Jurkat, Clone E6-1 (cell line): ENCODE results near the gene SMARCA4.

Source experiments
- DNase-seq: peaks from one replicate; pipeline ENCODE4 v3.0.0-alpha.2; 2011; ENCODE audit warnings: low read depth, low spot score
- H3K4me3 ChIP-seq: 2 replicates; pipeline ENCODE4 v1.5.1; 2011; ENCODE audit warnings: mild to moderate bottlenecking, low read length, control low read depth, moderate library complexity

The SMARCA4 gene

GRCh38 chr19:11023016-11023415, 62.2 kb downstream of the SMARCA4 start:
- peak overlapping the region; percentile 13; the same call in 1 of the 2 replicates for H3K4me3 ChIP-seq
- no peak for DNase-seq

GRCh38 chr19:11023710-11024109, 62.9 kb downstream of the SMARCA4 start:
- peak; percentile 79 for DNase-seq
- peak overlapping the region; percentile 8; the same call in 1 of the 2 replicates for H3K4me3 ChIP-seq

GRCh38 chr19:11024259-11024658, 63.4 kb downstream of the SMARCA4 start:
- no peak for DNase-seq
- H3K4me3 ChIP-seq, result no peak overlapping the region

- H3K4me3 ChIP-seq, result no peak overlapping the region
- no peak for DNase-seq
Observed at GRCh38 chr19:11025006-11025405, 64.2 kb downstream of the SMARCA4 start.

GRCh38 chr19:11025445-11025844, 64.6 kb downstream of the SMARCA4 start:
- no peak for DNase-seq
- H3K4me3 ChIP-seq, result no peak overlapping the region

GRCh38 chr19:11025997-11026396, 65.2 kb downstream of the SMARCA4 start:
- no peak for DNase-seq
- H3K4me3 ChIP-seq, result no peak overlapping the region

GRCh38 chr19:11027381-11027780, 66.6 kb downstream of the SMARCA4 start:
- DNase-seq, result no peak

GRCh38 chr19:11028146-11028545, 67.3 kb downstream of the SMARCA4 start:
- no peak overlapping the region for H3K4me3 ChIP-seq
- DNase-seq, result no peak

More at GRCh38 chr19:11027381-11027780, 66.6 kb downstream of the SMARCA4 start:
- no peak overlapping the region for H3K4me3 ChIP-seq

- DNase-seq, result no peak
Observed at GRCh38 chr19:11031421-11032070, 70.7 kb downstream of the SMARCA4 start.

GRCh38 chr19:11033251-11033650, 72.4 kb downstream of the SMARCA4 start:
- H3K4me3 ChIP-seq, result no peak overlapping the region
- DNase-seq, result no peak

More at GRCh38 chr19:11031421-11032070, 70.7 kb downstream of the SMARCA4 start:
- no peak overlapping the region for H3K4me3 ChIP-seq

- H3K4me3 ChIP-seq, result no peak overlapping the region
- no peak for DNase-seq
Observed at GRCh38 chr19:11033763-11034162, 72.9 kb downstream of the SMARCA4 start.

GRCh38 chr19:11034449-11035213, 73.8 kb downstream of the SMARCA4 start:
- no peak overlapping the region for H3K4me3 ChIP-seq

GRCh38 chr19:11035441-11036377, 74.9 kb downstream of the SMARCA4 start:
- DNase-seq, result peak; percentile 79
- H3K4me3 ChIP-seq, result no peak overlapping the region

More at GRCh38 chr19:11034449-11035213, 73.8 kb downstream of the SMARCA4 start:
- DNase-seq, result no peak

GRCh38 chr19:11038511-11038910, 77.7 kb downstream of the SMARCA4 start:
- H3K4me3 ChIP-seq, result no peak overlapping the region
- DNase-seq, result no peak

- no peak for DNase-seq
- no peak overlapping the region for H3K4me3 ChIP-seq
Observed at GRCh38 chr19:11041194-11041593, 80.4 kb downstream of the SMARCA4 start.

- H3K4me3 ChIP-seq, result no peak overlapping the region
- DNase-seq, result no peak
Observed at GRCh38 chr19:11041966-11042627, 81.3 kb downstream of the SMARCA4 start.

GRCh38 chr19:11044431-11044830, 83.6 kb downstream of the SMARCA4 start:
- H3K4me3 ChIP-seq, result no peak overlapping the region
- DNase-seq, result no peak

GRCh38 chr19:11045536-11045935, 84.7 kb downstream of the SMARCA4 start:
- H3K4me3 ChIP-seq, result no peak overlapping the region
- DNase-seq, result no peak
